OCI-LY3 (cell line): ENCODE measurements around the gene SLC44A1.

Experiments used
- H2AFZ ChIP-seq: fragments of 200-600, 300-600 bp; shearing (Covaris generic); 2 replicates; pipeline ENCODE4 v1.6.0; 2014; ENCODE audit warnings: antibody characterized with exemption, low read depth, low read length
- H3K27ac ChIP-seq: fragments of 200-600, 300-600 bp; sonication (generic); 2 replicates; pipeline ENCODE4 v1.5.1; 2014; ENCODE audit warnings: mild to moderate bottlenecking, low read length, moderate library complexity, mixed read lengths
- H3K27me3 ChIP-seq: fragments of 200-600, 300-600 bp; sonication (generic); 2 replicates; pipeline ENCODE4 v1.6.1; 2014; ENCODE audit warnings: low read depth, low read length, mixed read lengths
- H3K36me3 ChIP-seq: fragments of 200-600, 300-600 bp; sonication (generic); replicated peaks from 2 replicates; pipeline ENCODE3; 2014; ENCODE audit warnings: low read depth, low read length, mixed read lengths
- H3K4me1 ChIP-seq: fragments of 300-600, 200-600 bp; sonication (generic); 2 replicates; pipeline ENCODE4 v1.6.1; 2014; ENCODE audit warnings: low read length, mixed read lengths
- H3K4me2 ChIP-seq: fragments of 200-600, 300-600 bp; sonication (generic); 2 replicates; pipeline ENCODE4 v1.6.1; 2014; ENCODE audit warnings: low read length, mixed read lengths
- H3K4me3 ChIP-seq: fragments of 300-600, 200-600 bp; sonication (generic); 2 replicates; pipeline ENCODE4 v1.5.1; 2014; ENCODE audit warnings: antibody characterized with exemption, mild to moderate bottlenecking, low read length, moderate library complexity
- H3K79me2 ChIP-seq: fragments of 300-600, 200-600 bp; shearing (Covaris generic); 2 replicates; pipeline ENCODE4 v1.6.1; 2014; ENCODE audit warnings: mild to moderate bottlenecking, low read length, mixed read lengths
- H3K9ac ChIP-seq: fragments of 300-600, 200-600 bp; shearing (Covaris generic); 2 replicates; pipeline ENCODE4 v1.6.0; 2014; ENCODE audit warnings: mild to moderate bottlenecking, low read length, moderate library complexity
- H3K9me3 ChIP-seq: fragments of 200-600, 300-600 bp; shearing (Covaris generic); 2 replicates; pipeline ENCODE4 v1.6.1; 2014; ENCODE audit warnings: low read length, mixed read lengths; ENCODE audit not compliant: insufficient read depth
- H4K20me1 ChIP-seq: fragments of 200-600, 300-600 bp; sonication (generic); 2 replicates; pipeline ENCODE4 v1.6.1; 2016; ENCODE audit warnings: low read length, mixed read lengths; ENCODE audit not compliant: insufficient read depth
- EZH2phosphoT487 ChIP-seq: fragments of 200-600 bp; shearing (Covaris generic); IDR thresholded peaks from 2 replicates; pipeline ENCODE4 v1.6.1; 2018; ENCODE audit warnings: antibody characterized with exemption, mixed run types, low read depth
- TF ChIP-seq, protein P1 (sequence below): fragments of 200-600, 300-600 bp; sonication (generic); IDR thresholded peaks from 2 replicates; pipeline ENCODE4 v1.5.1; 2014; ENCODE audit warnings: antibody characterized with exemption, low read length, low read depth

Gene SLC44A1

DNA sequence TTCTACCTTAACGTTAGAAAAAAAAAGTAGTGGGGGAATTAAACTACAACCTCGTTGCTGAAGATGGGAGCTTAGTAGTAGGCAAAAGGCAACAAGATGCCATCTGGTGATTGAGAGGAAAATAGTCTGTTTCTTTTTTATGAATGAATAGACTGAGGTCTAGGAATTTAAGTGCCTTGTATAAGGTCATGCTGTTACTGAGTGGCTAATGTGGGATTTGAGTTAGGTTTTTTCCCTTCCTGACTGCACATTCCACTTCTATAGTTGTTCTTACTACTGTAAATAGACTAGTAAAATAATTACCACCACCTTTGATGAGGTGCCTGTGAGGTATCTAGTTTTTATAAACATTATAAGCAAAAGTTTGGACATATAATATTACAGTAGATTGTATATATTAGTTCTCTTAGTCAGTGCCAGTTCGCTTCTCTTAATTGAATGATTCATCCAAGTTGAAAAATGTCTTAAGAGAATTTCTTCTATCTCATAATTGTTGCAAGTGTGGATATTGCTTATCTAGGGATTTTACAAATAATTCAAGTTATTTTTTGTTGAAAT, 222.5 kb downstream of the SLC44A1 start:
- no peaks in the 10 kb centered on the region for H3K9me3 ChIP-seq
- no peaks in the 10 kb centered on the region for H3K4me1 ChIP-seq
- no peak overlapping the region for H3K4me3 ChIP-seq
- no peak overlapping the region for H3K9ac ChIP-seq
- no peak for TF ChIP-seq EZH2phosphoT487
- TF ChIP-seq, protein P1, sequence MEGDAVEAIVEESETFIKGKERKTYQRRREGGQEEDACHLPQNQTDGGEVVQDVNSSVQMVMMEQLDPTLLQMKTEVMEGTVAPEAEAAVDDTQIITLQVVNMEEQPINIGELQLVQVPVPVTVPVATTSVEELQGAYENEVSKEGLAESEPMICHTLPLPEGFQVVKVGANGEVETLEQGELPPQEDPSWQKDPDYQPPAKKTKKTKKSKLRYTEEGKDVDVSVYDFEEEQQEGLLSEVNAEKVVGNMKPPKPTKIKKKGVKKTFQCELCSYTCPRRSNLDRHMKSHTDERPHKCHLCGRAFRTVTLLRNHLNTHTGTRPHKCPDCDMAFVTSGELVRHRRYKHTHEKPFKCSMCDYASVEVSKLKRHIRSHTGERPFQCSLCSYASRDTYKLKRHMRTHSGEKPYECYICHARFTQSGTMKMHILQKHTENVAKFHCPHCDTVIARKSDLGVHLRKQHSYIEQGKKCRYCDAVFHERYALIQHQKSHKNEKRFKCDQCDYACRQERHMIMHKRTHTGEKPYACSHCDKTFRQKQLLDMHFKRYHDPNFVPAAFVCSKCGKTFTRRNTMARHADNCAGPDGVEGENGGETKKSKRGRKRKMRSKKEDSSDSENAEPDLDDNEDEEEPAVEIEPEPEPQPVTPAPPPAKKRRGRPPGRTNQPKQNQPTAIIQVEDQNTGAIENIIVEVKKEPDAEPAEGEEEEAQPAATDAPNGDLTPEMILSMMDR = no peak
- no peak overlapping the region for H3K27ac ChIP-seq
- no peak overlapping the region for H3K4me2 ChIP-seq
- no peaks in the 10 kb centered on the region for H3K27me3 ChIP-seq
- peaks cover 37% of the 10 kb centered on the region for H3K36me3 ChIP-seq
- no peaks in the 10 kb centered on the region for H3K79me2 ChIP-seq
- no peaks in the 10 kb centered on the region for H4K20me1 ChIP-seq
- H2AFZ ChIP-seq = no peak overlapping the region

DNA sequence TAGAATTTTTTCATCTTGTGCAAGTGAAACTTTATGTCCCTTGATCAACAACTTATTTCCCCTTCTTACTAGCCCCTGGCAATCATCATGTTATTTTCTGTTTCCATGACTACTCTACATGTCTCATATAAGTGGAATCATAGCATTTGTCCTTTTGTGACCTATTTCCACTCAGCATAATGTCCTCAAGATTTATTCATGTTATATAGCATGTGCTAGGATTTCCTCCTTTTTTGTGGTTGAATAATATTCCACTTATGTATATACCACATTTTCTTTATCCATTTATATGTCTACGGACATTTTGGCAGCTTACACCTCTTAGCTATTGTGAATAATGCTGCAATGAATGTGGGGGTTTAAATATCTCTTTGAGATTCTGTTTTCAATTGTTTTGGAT, 224.4 kb downstream of the SLC44A1 start:
- TF ChIP-seq, protein P1 = no peak
- Histone ChIP-seq H3K4me1 (no peaks in the 10 kb centered on the region), H3K36me3 (peaks cover 39% of the 10 kb centered on the region), H3K79me2 (no peaks in the 10 kb centered on the region), H3K27ac (no peak overlapping the region), H3K27me3 (no peaks in the 10 kb centered on the region), H3K4me2 (no peak overlapping the region), H3K9me3 (no peaks in the 10 kb centered on the region), H2AFZ (no peak overlapping the region), H3K4me3 (no peak overlapping the region), H4K20me1 (no peaks in the 10 kb centered on the region), H3K9ac (no peak overlapping the region)

DNA sequence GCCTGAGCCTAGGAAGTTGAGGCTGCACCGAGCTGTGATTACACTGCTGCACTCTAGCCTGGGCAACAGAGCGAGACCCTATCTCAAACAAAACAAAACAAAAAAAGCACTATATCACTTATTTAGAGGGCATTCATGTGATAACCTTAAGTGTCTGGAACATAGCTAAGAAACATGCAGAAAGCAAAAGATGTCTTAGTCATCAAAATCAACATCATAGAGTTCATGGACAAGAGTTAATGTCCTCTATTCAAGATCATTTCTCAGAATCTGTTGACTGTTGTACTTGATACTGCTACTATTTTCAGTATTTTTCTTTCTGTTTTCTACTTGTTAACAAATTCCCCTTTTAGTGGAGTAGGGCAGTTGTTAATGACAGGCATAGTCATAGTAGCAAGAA, 228.8 kb downstream of the SLC44A1 start:
- Histone ChIP-seq H3K4me1 (peaks cover 11% of the 10 kb centered on the region), H3K4me3 (no peak overlapping the region)
- TF ChIP-seq EZH2phosphoT487 = no peak
- TF ChIP-seq, protein P1 = no peak

DNA sequence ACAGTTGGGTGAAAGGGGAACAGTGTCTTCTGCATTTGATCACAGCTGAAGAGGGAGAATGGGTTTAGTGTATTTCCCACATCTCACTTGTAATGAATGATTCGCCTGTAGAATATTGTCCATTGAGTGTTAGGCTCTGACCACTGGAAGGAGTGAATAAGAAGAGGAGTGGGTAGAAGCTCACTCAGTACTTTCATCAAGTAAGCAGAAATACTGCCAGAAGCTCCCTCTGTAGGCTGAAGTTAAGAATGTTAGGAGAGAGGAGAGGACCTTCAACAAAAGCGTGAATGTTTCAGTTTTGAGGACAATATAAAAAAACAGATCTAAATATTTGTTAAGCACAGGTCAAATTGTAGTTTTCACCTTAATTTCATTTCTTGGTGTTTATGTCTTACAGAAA, 230.9 kb downstream of the SLC44A1 start:
- H3K9ac ChIP-seq = no peak overlapping the region
- no peak overlapping the region for H2AFZ ChIP-seq
- no peaks in the 10 kb centered on the region for H3K9me3 ChIP-seq
- no peak overlapping the region for H3K27ac ChIP-seq
- no peaks in the 10 kb centered on the region for H3K79me2 ChIP-seq
- no peaks in the 10 kb centered on the region for H3K27me3 ChIP-seq
- H4K20me1 ChIP-seq = no peaks in the 10 kb centered on the region
- peaks cover 5% of the 10 kb centered on the region for H3K36me3 ChIP-seq
- H3K4me3 ChIP-seq = no peak overlapping the region
- TF ChIP-seq, protein P1 = peak; percentile 36; the same call in 1 of the 2 replicates
- TF ChIP-seq EZH2phosphoT487 = no peak
- no peak overlapping the region for H3K4me2 ChIP-seq
- peaks cover 11% of the 10 kb centered on the region for H3K4me1 ChIP-seq

More for the DNA sequence above, 228.8 kb downstream of the SLC44A1 start:
- Histone ChIP-seq H3K36me3 (peaks cover 19% of the 10 kb centered on the region), H3K9me3 (no peaks in the 10 kb centered on the region), H3K9ac (no peak overlapping the region), H3K79me2 (no peaks in the 10 kb centered on the region), H3K4me2 (no peak overlapping the region), H4K20me1 (no peaks in the 10 kb centered on the region), H3K27ac (no peak overlapping the region), H2AFZ (no peak overlapping the region), H3K27me3 (no peaks in the 10 kb centered on the region)
